OCI-LY1 (cell line): ENCODE data around the gene GABPA.

ENCODE experiments used
- EZH2 ChIP-seq: fragments of 200-600 bp; sonication (generic), shearing (Covaris generic); IDR thresholded peaks from 2 replicates; pipeline ENCODE4 v1.8.0; 2017; ENCODE audit warnings: borderline replicate concordance, mixed run types, mild to moderate bottlenecking, antibody characterized with exemption, low read length, moderate library complexity, mixed read lengths
- TF ChIP-seq, protein P1 (sequence below): fragments of 200-600 bp; sonication (generic), shearing (Covaris generic); IDR thresholded peaks from 2 replicates; pipeline ENCODE4 v1.5.1; 2017; ENCODE audit warnings: mild to moderate bottlenecking, antibody characterized with exemption, low read length, moderate library complexity, mixed read lengths

GRCh38 chr21:25732091-25732760 is 2.5 kb upstream of the GABPA start:
- TF ChIP-seq, protein P1, sequence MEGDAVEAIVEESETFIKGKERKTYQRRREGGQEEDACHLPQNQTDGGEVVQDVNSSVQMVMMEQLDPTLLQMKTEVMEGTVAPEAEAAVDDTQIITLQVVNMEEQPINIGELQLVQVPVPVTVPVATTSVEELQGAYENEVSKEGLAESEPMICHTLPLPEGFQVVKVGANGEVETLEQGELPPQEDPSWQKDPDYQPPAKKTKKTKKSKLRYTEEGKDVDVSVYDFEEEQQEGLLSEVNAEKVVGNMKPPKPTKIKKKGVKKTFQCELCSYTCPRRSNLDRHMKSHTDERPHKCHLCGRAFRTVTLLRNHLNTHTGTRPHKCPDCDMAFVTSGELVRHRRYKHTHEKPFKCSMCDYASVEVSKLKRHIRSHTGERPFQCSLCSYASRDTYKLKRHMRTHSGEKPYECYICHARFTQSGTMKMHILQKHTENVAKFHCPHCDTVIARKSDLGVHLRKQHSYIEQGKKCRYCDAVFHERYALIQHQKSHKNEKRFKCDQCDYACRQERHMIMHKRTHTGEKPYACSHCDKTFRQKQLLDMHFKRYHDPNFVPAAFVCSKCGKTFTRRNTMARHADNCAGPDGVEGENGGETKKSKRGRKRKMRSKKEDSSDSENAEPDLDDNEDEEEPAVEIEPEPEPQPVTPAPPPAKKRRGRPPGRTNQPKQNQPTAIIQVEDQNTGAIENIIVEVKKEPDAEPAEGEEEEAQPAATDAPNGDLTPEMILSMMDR: no peak
- no peak for TF ChIP-seq EZH2
